CD4-positive, alpha-beta T cell (primary cell): ENCODE results near the gene NPAS3. TPM values are rescaled to one million over a fixed set of nuclear protein-coding genes. Genes with fewer than 3 reads are reported as not detected.

Experiments used
- ATAC-seq: fragments of 200-7000 bp; cut with Tn5 transposase; one replicate; pipeline ENCODE4 v1.10.0; 2022; ENCODE audit warnings: mild to moderate bottlenecking; ENCODE audit not compliant: poor library complexity
- CTCF ChIA-PET: fragments of 350-600 bp; sonication (Branson Sonifier 250); formaldehyde crosslinking; loops from one replicate; lab custom pipeline; 2021; ENCODE audit warnings: antibody characterized with exemption, inconsistent platforms; lab: Charles Lee
- POLR2A ChIA-PET: fragments of 350-600 bp; sonication (Branson Sonifier 250); formaldehyde crosslinking; loops from one replicate; lab custom pipeline; 2021; ENCODE audit warnings: antibody characterized with exemption, inconsistent platforms; lab: Charles Lee
- DNase-seq, 14 experiments: peaks; one replicate each; pipeline ENCODE4 v3.0.0-alpha.2; 2013 to 2020; ENCODE audit warnings: mixed read lengths in 2 of 14
- H3K27ac ChIP-seq, 2 donors: one replicate each; pipeline versions ENCODE4 v1.5.1 to v1.7.0; 2013; ENCODE audit warnings: low read length in 2 of 2, low read depth in 1 of 2, mild to moderate bottlenecking in 1 of 2
- H3K27me3 ChIP-seq, 2 experiments: 1 replicate in 1 of 2; 2 replicates in 1 of 2; pipeline versions ENCODE4 v1.6.1 to v1.7.0; 2013; ENCODE audit warnings: low read length in 2 of 2, control low read depth in 1 of 2, mild to moderate bottlenecking in 1 of 2, moderate library complexity in 1 of 2; ENCODE audit not compliant: insufficient read depth in 2 of 2, control insufficient read depth in 1 of 2
- H3K36me3 ChIP-seq: one replicate; pipeline ENCODE4 v1.6.1; 2013; ENCODE audit warnings: low read length, control low read depth; ENCODE audit not compliant: insufficient read depth
- H3K4me1 ChIP-seq: one replicate; pipeline ENCODE4 v1.6.1; 2013; ENCODE audit warnings: low read length, control low read depth; ENCODE audit not compliant: insufficient read depth
- H3K4me3 ChIP-seq: one replicate; pipeline ENCODE4 v1.5.1; 2013; ENCODE audit warnings: mild to moderate bottlenecking, low read length, moderate library complexity
- H3K9me3 ChIP-seq, 2 experiments: 1 replicate in 1 of 2; 2 replicates in 1 of 2; pipeline versions ENCODE4 v1.6.1 to v1.7.0; 2013; ENCODE audit warnings: low read length in 2 of 2, mild to moderate bottlenecking in 2 of 2, control low read depth in 1 of 2, moderate library complexity in 1 of 2; ENCODE audit not compliant: control insufficient read depth in 1 of 2, insufficient read depth in 1 of 2
- H3K27ac Mint-ChIP-seq: one replicate; pipeline ENCODE4 v1.8.0; 2020; ENCODE audit warnings: mixed read lengths
- H3K27me3 Mint-ChIP-seq: one replicate; pipeline ENCODE4 v1.8.0; 2021; ENCODE audit warnings: mixed read lengths
- H3K36me3 Mint-ChIP-seq: one replicate; pipeline ENCODE4 v1.8.0; 2021; ENCODE audit warnings: low read depth, mixed read lengths
- H3K4me1 Mint-ChIP-seq: one replicate; pipeline ENCODE4 v1.8.0; 2021; ENCODE audit warnings: low read depth, mixed read lengths
- H3K4me3 Mint-ChIP-seq: one replicate; pipeline ENCODE4 v1.8.0; 2020; ENCODE audit warnings: mild to moderate bottlenecking, mixed read lengths
- H3K9me3 Mint-ChIP-seq: one replicate; pipeline ENCODE4 v1.8.0; 2020; ENCODE audit warnings: mixed read lengths
- intact Hi-C, 2 experiments: fragments of 100-400 bp; cut with DNase I in 1 of 2; cut with micrococcal nuclease in 1 of 2; formaldehyde crosslinking; loops; one replicate each; pipeline versions ENCODE4 v1.15.1 to v1.9.0; 2023 to 2025; cut with DNase I, micrococcal nuclease
- total RNA-seq, 174 experiments: library from RNA in 2 of 174; stranded (reverse) in 2 of 174; gene quantifications; one replicate each; pipeline ENCODE4 v1.2.3 and lab custom pipeline; 2021 to 2026
- TF ChIP-seq, protein P1 (sequence below): fragments of 200-600 bp; IDR thresholded peaks from one replicate; pipeline ENCODE4 v1.8.0; 2022; ENCODE audit warnings: antibody characterized with exemption, mild to moderate bottlenecking

The NPAS3 gene
- total RNA-seq, 2 experiments from 2014 or later: not detected

DNA sequence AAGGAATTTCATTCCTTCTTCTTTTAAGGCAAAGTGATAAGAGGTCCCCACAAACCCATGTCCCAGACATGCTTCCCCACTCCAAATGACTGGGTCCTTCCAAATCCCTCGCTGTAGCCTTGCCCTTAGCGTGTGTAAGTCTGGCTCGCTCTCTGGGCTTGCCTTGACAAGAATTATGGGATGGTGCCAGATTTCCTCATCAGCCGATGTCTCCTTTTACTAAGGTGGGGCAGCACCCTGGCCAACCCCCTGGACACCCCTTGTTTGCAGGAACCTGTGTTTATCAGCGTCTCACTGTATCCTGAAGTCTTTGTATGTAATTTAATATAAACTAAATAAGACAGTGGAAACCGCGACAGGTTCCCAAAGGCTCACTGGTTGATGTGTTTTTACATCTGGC, 518.9 kb downstream of the NPAS3 start:
- no peaks in the 10 kb centered on the region for H3K27me3 Mint-ChIP-seq

DNA sequence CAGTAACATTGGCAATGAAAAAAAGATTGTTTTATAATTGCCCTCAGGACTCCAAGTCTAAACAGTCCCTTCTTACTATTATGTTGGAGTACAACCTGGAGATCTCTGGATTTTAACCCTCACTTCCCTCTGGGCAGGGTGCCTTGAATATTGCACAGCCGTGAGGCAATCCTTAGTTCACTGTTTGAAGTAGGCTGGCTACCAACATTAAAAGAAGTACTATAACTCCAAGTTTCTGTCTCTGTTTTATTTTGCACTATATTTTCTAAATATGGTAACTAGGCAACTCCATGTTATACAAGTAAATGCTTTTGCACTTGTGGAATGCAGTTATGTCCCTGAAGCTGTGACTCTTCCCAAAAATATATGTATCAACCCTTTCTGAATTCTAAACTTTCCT, 521.5 kb downstream of the NPAS3 start:
- Mint-ChIP-seq H3K4me3 (no peak overlapping the region), H3K9me3 (no peaks in the 10 kb centered on the region), H3K27me3 (no peaks in the 10 kb centered on the region), H3K27ac (no peak overlapping the region), H3K36me3 (no peaks in the 10 kb centered on the region), H3K4me1 (no peaks in the 10 kb centered on the region)
- ChIA-PET POLR2A (no interaction called here), CTCF (no interaction called here)
- DNase-seq: no peak
- H3K27ac ChIP-seq: no peak overlapping the region
- ATAC-seq: no peak
- H3K27me3 ChIP-seq: no peaks in the 10 kb centered on the region
- no peaks in the 10 kb centered on the region for H3K36me3 ChIP-seq
- no peaks in the 10 kb centered on the region for H3K9me3 ChIP-seq
- H3K4me1 ChIP-seq: no peaks in the 10 kb centered on the region
- TF ChIP-seq, protein P1, sequence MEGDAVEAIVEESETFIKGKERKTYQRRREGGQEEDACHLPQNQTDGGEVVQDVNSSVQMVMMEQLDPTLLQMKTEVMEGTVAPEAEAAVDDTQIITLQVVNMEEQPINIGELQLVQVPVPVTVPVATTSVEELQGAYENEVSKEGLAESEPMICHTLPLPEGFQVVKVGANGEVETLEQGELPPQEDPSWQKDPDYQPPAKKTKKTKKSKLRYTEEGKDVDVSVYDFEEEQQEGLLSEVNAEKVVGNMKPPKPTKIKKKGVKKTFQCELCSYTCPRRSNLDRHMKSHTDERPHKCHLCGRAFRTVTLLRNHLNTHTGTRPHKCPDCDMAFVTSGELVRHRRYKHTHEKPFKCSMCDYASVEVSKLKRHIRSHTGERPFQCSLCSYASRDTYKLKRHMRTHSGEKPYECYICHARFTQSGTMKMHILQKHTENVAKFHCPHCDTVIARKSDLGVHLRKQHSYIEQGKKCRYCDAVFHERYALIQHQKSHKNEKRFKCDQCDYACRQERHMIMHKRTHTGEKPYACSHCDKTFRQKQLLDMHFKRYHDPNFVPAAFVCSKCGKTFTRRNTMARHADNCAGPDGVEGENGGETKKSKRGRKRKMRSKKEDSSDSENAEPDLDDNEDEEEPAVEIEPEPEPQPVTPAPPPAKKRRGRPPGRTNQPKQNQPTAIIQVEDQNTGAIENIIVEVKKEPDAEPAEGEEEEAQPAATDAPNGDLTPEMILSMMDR: no peak
- intact Hi-C loops: no loop called here
- H3K4me3 ChIP-seq: no peak overlapping the region

More for the DNA sequence above, 518.9 kb downstream of the NPAS3 start:
- no peak overlapping the region for H3K4me3 Mint-ChIP-seq
- peaks cover 11% of the 10 kb centered on the region for H3K4me1 Mint-ChIP-seq
- H3K36me3 ChIP-seq: no peaks in the 10 kb centered on the region
- H3K27ac Mint-ChIP-seq: no peak overlapping the region
- H3K27me3 ChIP-seq: no peaks in the 10 kb centered on the region
- ATAC-seq (no peak), DNase-seq (no peak)
- H3K4me1 ChIP-seq: no peaks in the 10 kb centered on the region
- no peak overlapping the region for H3K4me3 ChIP-seq
- no peaks in the 10 kb centered on the region for H3K36me3 Mint-ChIP-seq
- intact Hi-C loops: no loop called here
- ChIA-PET CTCF (no interaction called here), POLR2A (no interaction called here)
- H3K27ac ChIP-seq: no peak overlapping the region
- TF ChIP-seq, protein P1: no peak
- H3K9me3 ChIP-seq: no peaks in the 10 kb centered on the region
- H3K9me3 Mint-ChIP-seq: no peaks in the 10 kb centered on the region

DNA sequence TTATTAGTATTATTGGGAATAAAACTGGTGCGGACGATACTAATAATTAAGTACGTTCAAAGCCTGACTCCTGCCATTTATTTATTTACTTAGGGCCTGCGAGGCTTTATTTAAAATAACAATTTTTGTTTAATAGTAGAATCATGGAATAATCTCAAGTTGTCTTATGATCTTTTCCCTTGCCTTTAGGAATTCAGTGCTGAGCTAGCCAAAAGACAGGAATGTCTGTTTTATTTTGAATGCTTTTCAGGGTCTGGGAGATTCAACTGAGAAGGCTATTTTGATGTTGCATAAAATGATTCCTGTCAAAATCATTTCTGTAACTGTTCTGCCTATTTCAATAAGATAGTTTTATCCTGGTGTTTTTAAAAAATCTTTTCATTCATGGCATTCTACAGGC, 522.4 kb downstream of the NPAS3 start:
- intact Hi-C loops: no loop called here
- Histone ChIP-seq H3K4me1 (no peaks in the 10 kb centered on the region), H3K36me3 (no peaks in the 10 kb centered on the region), H3K9me3 (no peaks in the 10 kb centered on the region), H3K4me3 (no peak overlapping the region), H3K27me3 (no peaks in the 10 kb centered on the region), H3K27ac (no peak overlapping the region)
- DNase-seq: no peak
- TF ChIP-seq, protein P1: no peak
- H3K9me3 Mint-ChIP-seq: no peaks in the 10 kb centered on the region
- H3K4me1 Mint-ChIP-seq: no peaks in the 10 kb centered on the region
- no peak for ATAC-seq
- ChIA-PET CTCF (no interaction called here), POLR2A (no interaction called here)
- no peaks in the 10 kb centered on the region for H3K27me3 Mint-ChIP-seq
- H3K4me3 Mint-ChIP-seq: no peak overlapping the region
- H3K36me3 Mint-ChIP-seq: no peaks in the 10 kb centered on the region
- no peak overlapping the region for H3K27ac Mint-ChIP-seq
